ENCODE data around the gene SV2C.
"Not testable (repeated sequence)": the region's sequence is repeated elsewhere in the genome, so short reads cannot be mapped to it uniquely, and the experiment has no call there.

SV2C gene

DNA sequence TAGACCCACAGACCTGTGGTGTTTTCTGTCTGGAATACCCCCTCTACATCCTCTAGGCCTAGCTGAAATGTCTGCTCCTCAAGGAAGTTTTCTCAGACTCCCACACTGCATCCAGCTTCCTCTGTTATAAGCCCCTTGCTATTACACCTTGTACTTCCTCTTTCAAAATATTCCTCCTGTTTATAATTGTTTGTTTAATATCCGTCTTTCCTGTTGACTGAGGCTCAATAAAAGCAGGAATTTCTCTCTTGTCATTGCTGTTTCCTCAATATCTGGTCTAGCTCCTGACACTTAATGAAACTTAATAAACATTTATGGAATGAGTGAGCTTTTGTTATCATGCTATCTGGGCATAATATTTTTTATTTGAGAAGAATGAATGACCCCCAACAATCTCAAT, 285.8 kb downstream of the SV2C start:
- H3K4me1 ChIP-seq (ENCODE audit: control insufficient read depth in 1 of 2, insufficient read depth in 2 of 2, low read length in 2 of 2), result peaks cover 7 to 10% of the 10 kb centered on the region in 2 donors
- H3K27ac ChIP-seq (ENCODE audit: low read depth, low read length), result no peak overlapping the region
- no peaks in the 10 kb centered on the region for H3K36me3 ChIP-seq (ENCODE audit: control insufficient read depth in 1 of 2, insufficient read depth in 2 of 2, low read length in 2 of 2)
- no peak overlapping the region for H3K9ac ChIP-seq (ENCODE audit: low read depth in 1 of 2, low read length in 2 of 2)
- no peaks in the 10 kb centered on the region for H3K9me3 ChIP-seq (ENCODE audit: control insufficient read depth in 1 of 2, low read length in 2 of 2)
- peaks cover 0 to 3% of the 10 kb centered on the region in 2 donors for H3K27me3 ChIP-seq (ENCODE audit: control insufficient read depth in 1 of 2, insufficient read depth in 2 of 2, low read length in 2 of 2)
- H3K4me3 ChIP-seq (ENCODE audit: low read depth in 1 of 2, low read length in 2 of 2), result no peak overlapping the region

DNA sequence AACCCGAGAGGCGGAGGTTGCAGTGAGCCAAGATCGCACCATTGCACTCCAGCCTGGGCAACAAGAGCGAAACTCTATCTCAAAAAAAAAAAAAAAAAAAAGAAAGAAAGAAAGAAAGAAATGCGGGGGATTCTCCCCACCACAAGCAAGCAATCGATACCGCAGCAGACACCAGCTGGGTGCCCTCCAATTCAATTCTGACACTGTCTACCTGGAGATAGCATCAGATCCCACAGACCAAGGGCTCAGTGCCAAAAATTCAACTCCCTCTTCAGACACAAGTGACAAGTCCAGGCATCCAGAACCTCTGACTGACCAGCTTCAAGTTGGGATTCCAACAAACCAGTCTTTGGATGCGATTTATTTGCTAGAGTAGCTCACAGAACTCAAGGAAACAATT, 286.5 kb downstream of the SV2C start:
- not testable (repeated sequence) for H3K27ac ChIP-seq (ENCODE audit: low read depth, low read length); H3K4me3 ChIP-seq (ENCODE audit: low read depth in 1 of 2, low read length in 2 of 2); H3K9me3 ChIP-seq (ENCODE audit: control insufficient read depth in 1 of 2, low read length in 2 of 2); H3K36me3 ChIP-seq (ENCODE audit: control insufficient read depth in 1 of 2, insufficient read depth in 2 of 2, low read length in 2 of 2); H3K27me3 ChIP-seq (ENCODE audit: control insufficient read depth in 1 of 2, insufficient read depth in 2 of 2, low read length in 2 of 2); H3K9ac ChIP-seq (ENCODE audit: low read depth in 1 of 2, low read length in 2 of 2)
- peaks cover 7 to 10% of the 10 kb centered on the region in 2 donors for H3K4me1 ChIP-seq (ENCODE audit: control insufficient read depth in 1 of 2, insufficient read depth in 2 of 2, low read length in 2 of 2)

GRCh38 chr5:76371960-76372322, 288.8 kb downstream of the SV2C start:
- no peak overlapping the region for H3K4me3 ChIP-seq (ENCODE audit: low read depth in 1 of 2, low read length in 2 of 2)
- no peak overlapping the region for H3K27ac ChIP-seq (ENCODE audit: low read depth, low read length)
- H3K27me3 ChIP-seq (ENCODE audit: control insufficient read depth in 1 of 2, insufficient read depth in 2 of 2, low read length in 2 of 2), result no peaks in the 10 kb centered on the region

DNA sequence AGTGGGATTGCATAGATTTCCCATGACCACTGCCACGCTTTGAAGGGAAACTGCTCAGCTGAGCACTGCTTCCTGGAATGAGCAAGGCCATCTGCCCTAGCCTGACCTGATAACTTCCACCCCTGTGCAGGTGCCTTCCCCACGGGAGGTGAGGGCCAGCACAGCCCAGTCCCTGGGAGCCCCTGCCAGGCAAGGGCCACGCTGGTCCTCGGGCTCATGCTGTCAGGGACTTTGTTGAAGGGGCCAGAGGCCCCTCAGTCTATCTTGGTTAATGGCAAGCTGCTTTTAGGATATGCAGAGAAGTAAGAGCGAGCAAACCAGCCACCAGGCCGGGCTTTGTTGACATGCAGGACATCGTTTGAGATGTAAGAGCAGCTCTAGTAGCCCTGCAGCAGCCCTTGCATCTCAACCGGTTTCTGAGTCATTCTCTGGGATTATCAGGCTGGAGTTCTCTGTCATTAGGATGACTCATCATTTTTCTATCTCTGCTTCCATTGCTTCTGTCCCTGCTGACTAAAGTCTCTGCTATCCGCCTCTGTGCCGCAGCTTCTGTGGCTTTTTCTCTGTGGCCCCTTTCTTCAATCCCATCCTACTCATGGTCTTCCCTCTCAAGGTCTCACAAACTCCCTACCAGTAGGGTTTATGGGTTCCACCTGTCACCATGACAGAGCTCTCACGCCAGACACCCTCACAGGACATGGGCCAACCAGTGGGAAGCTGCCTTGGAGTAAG, 289.3 kb downstream of the SV2C start:
- Histone ChIP-seq H3K9ac (ENCODE audit: low read depth in 1 of 2, low read length in 2 of 2) (no peak overlapping the region), H3K36me3 (ENCODE audit: control insufficient read depth in 1 of 2, insufficient read depth in 2 of 2, low read length in 2 of 2) (no peaks in the 10 kb centered on the region), H3K4me3 (ENCODE audit: low read depth in 1 of 2, low read length in 2 of 2) (no peak overlapping the region), H3K27me3 (ENCODE audit: control insufficient read depth in 1 of 2, insufficient read depth in 2 of 2, low read length in 2 of 2) (no peaks in the 10 kb centered on the region), H3K4me1 (ENCODE audit: control insufficient read depth in 1 of 2, insufficient read depth in 2 of 2, low read length in 2 of 2) (peaks cover 7 to 10% of the 10 kb centered on the region in 2 donors), H3K27ac (ENCODE audit: low read depth, low read length) (no peak overlapping the region), H3K9me3 (ENCODE audit: control insufficient read depth in 1 of 2, low read length in 2 of 2) (no peaks in the 10 kb centered on the region)

More at GRCh38 chr5:76371960-76372322, 288.8 kb downstream of the SV2C start:
- H3K9me3 ChIP-seq (ENCODE audit: control insufficient read depth in 1 of 2, low read length in 2 of 2), result no peaks in the 10 kb centered on the region
- H3K36me3 ChIP-seq (ENCODE audit: control insufficient read depth in 1 of 2, insufficient read depth in 2 of 2, low read length in 2 of 2), result no peaks in the 10 kb centered on the region
- no peak overlapping the region for H3K9ac ChIP-seq (ENCODE audit: low read depth in 1 of 2, low read length in 2 of 2)
- peaks cover 7 to 10% of the 10 kb centered on the region in 2 donors for H3K4me1 ChIP-seq (ENCODE audit: control insufficient read depth in 1 of 2, insufficient read depth in 2 of 2, low read length in 2 of 2)

GRCh38 chr5:76376148-76376865, 293.1 kb downstream of the SV2C start:
- H3K9me3 ChIP-seq (ENCODE audit: control insufficient read depth in 1 of 2, low read length in 2 of 2), result no peaks in the 10 kb centered on the region
- no peaks in the 10 kb centered on the region for H3K27me3 ChIP-seq (ENCODE audit: control insufficient read depth in 1 of 2, insufficient read depth in 2 of 2, low read length in 2 of 2)
- no peak overlapping the region for H3K4me3 ChIP-seq (ENCODE audit: low read depth in 1 of 2, low read length in 2 of 2)
- peaks cover 10 to 12% of the 10 kb centered on the region in 2 donors for H3K4me1 ChIP-seq (ENCODE audit: control insufficient read depth in 1 of 2, insufficient read depth in 2 of 2, low read length in 2 of 2)
- H3K36me3 ChIP-seq (ENCODE audit: control insufficient read depth in 1 of 2, insufficient read depth in 2 of 2, low read length in 2 of 2), result no peaks in the 10 kb centered on the region
- no peak overlapping the region for H3K9ac ChIP-seq (ENCODE audit: low read depth in 1 of 2, low read length in 2 of 2)
- no peak overlapping the region for H3K27ac ChIP-seq (ENCODE audit: low read depth, low read length)

DNA sequence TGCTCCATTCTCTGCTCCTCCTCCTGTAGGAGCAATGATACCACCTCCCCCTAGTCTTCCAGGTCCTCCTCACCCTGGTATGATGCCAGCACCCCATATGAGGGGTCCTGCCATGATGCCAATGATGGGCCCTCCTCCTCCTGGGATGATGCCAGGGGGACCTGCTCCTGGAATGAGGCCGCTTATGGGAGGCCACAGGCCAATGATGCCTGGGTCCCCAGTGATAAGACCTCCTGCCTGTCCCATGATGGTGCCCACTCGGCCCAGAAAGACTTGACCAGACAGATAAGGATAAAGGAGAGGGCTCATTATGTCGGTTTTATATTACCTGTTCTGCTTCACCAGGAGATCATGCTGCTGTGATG, 293.7 kb downstream of the SV2C start:
- H3K4me3 ChIP-seq (ENCODE audit: low read depth in 1 of 2, low read length in 2 of 2), result no peak overlapping the region
- peaks cover 10 to 11% of the 10 kb centered on the region in 2 donors for H3K4me1 ChIP-seq (ENCODE audit: control insufficient read depth in 1 of 2, insufficient read depth in 2 of 2, low read length in 2 of 2)
- H3K27ac ChIP-seq (ENCODE audit: low read depth, low read length), result no peak overlapping the region
- H3K9ac ChIP-seq (ENCODE audit: low read depth in 1 of 2, low read length in 2 of 2), result no peak overlapping the region
- no peaks in the 10 kb centered on the region for H3K36me3 ChIP-seq (ENCODE audit: control insufficient read depth in 1 of 2, insufficient read depth in 2 of 2, low read length in 2 of 2)
- H3K27me3 ChIP-seq (ENCODE audit: control insufficient read depth in 1 of 2, insufficient read depth in 2 of 2, low read length in 2 of 2), result no peaks in the 10 kb centered on the region
- no peaks in the 10 kb centered on the region for H3K9me3 ChIP-seq (ENCODE audit: control insufficient read depth in 1 of 2, low read length in 2 of 2)

DNA sequence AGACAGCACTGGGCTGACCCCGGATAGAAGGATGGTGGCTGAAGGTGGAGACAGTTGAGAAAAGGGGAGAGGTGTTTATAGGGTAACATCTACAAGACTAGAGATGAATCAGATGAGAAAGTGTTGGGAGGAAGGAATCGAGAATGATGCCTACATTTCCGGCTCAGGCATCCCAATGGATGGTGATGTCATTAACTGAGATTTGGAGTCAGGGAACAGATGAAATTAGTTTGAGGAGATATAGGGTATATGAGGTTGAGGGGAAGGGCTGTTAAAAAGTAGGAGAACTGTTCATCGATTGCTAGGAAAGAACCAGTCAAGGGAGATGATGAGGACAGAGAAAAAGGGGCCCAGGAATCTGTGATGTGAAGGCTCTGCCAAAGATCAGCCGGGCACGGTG, 295.2 kb downstream of the SV2C start:
- no peaks in the 10 kb centered on the region for H3K36me3 ChIP-seq (ENCODE audit: control insufficient read depth in 1 of 2, insufficient read depth in 2 of 2, low read length in 2 of 2)
- H3K27me3 ChIP-seq (ENCODE audit: control insufficient read depth in 1 of 2, insufficient read depth in 2 of 2, low read length in 2 of 2), result no peaks in the 10 kb centered on the region
- H3K9me3 ChIP-seq (ENCODE audit: control insufficient read depth in 1 of 2, low read length in 2 of 2), result no peaks in the 10 kb centered on the region
- no peak overlapping the region for H3K27ac ChIP-seq (ENCODE audit: low read depth, low read length)
- no peak overlapping the region for H3K9ac ChIP-seq (ENCODE audit: low read depth in 1 of 2, low read length in 2 of 2)
- H3K4me1 ChIP-seq (ENCODE audit: control insufficient read depth in 1 of 2, insufficient read depth in 2 of 2, low read length in 2 of 2), result peaks cover 0 to 4% of the 10 kb centered on the region in 2 donors
- no peak overlapping the region for H3K4me3 ChIP-seq (ENCODE audit: low read depth in 1 of 2, low read length in 2 of 2)

DNA sequence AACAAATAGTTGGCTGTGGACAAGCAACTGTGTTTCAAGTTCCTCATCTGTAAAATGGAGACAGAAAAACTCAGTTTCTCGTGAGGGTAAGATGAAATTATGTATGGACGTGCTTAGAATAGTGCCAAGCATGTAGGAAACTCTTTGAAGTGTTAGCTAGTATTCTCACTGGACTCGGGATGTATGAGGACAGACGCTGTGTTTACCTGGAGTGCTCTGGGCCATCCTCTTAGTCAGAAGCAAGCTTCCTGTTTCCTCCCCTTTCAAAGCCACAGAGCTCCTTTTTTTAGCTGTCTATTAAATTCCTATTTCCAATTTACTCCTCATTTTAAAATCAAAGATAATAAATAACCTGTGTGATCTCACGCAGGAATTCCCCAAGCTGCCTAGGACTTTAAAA, 296.1 kb downstream of the SV2C start:
- Histone ChIP-seq H3K9ac (ENCODE audit: low read depth in 1 of 2, low read length in 2 of 2) (no peak overlapping the region), H3K27me3 (ENCODE audit: control insufficient read depth in 1 of 2, insufficient read depth in 2 of 2, low read length in 2 of 2) (no peaks in the 10 kb centered on the region), H3K4me1 (ENCODE audit: control insufficient read depth in 1 of 2, insufficient read depth in 2 of 2, low read length in 2 of 2) (peaks cover 0 to 8% of the 10 kb centered on the region in 2 donors), H3K36me3 (ENCODE audit: control insufficient read depth in 1 of 2, insufficient read depth in 2 of 2, low read length in 2 of 2) (no peaks in the 10 kb centered on the region), H3K4me3 (ENCODE audit: low read depth in 1 of 2, low read length in 2 of 2) (no peak overlapping the region), H3K27ac (ENCODE audit: low read depth, low read length) (no peak overlapping the region), H3K9me3 (ENCODE audit: control insufficient read depth in 1 of 2, low read length in 2 of 2) (no peaks in the 10 kb centered on the region)

- no peak overlapping the region for H3K4me3 ChIP-seq (ENCODE audit: low read depth in 1 of 2, low read length in 2 of 2)
- peaks cover 0 to 9% of the 10 kb centered on the region in 2 donors for H3K4me1 ChIP-seq (ENCODE audit: control insufficient read depth in 1 of 2, insufficient read depth in 2 of 2, low read length in 2 of 2)
- no peaks in the 10 kb centered on the region for H3K9me3 ChIP-seq (ENCODE audit: control insufficient read depth in 1 of 2, low read length in 2 of 2)
- H3K9ac ChIP-seq (ENCODE audit: low read depth in 1 of 2, low read length in 2 of 2), result no peak overlapping the region
- no peak overlapping the region for H3K27ac ChIP-seq (ENCODE audit: low read depth, low read length)
- no peaks in the 10 kb centered on the region for H3K36me3 ChIP-seq (ENCODE audit: control insufficient read depth in 1 of 2, insufficient read depth in 2 of 2, low read length in 2 of 2)
- H3K27me3 ChIP-seq (ENCODE audit: control insufficient read depth in 1 of 2, insufficient read depth in 2 of 2, low read length in 2 of 2), result no peaks in the 10 kb centered on the region
These were observed 296.7 kb downstream of the SV2C start for GRCh38 chr5:76379855-76380254.

GRCh38 chr5:76380346-76381066, 297.3 kb downstream of the SV2C start:
- no peak overlapping the region for H3K4me3 ChIP-seq (ENCODE audit: low read depth in 1 of 2, low read length in 2 of 2)
- no peaks in the 10 kb centered on the region for H3K9me3 ChIP-seq (ENCODE audit: control insufficient read depth in 1 of 2, low read length in 2 of 2)
- H3K4me1 ChIP-seq (ENCODE audit: control insufficient read depth in 1 of 2, insufficient read depth in 2 of 2, low read length in 2 of 2), result peaks cover 0 to 9% of the 10 kb centered on the region in 2 donors
- no peaks in the 10 kb centered on the region for H3K27me3 ChIP-seq (ENCODE audit: control insufficient read depth in 1 of 2, insufficient read depth in 2 of 2, low read length in 2 of 2)
- H3K36me3 ChIP-seq (ENCODE audit: control insufficient read depth in 1 of 2, insufficient read depth in 2 of 2, low read length in 2 of 2), result no peaks in the 10 kb centered on the region
- no peak overlapping the region for H3K9ac ChIP-seq (ENCODE audit: low read depth in 1 of 2, low read length in 2 of 2)
- H3K27ac ChIP-seq (ENCODE audit: low read depth, low read length), result no peak overlapping the region
